GM12892 (cell line): ENCODE results near the gene RUSF1.
"Not testable (repeated sequence)": the region's sequence is repeated elsewhere in the genome, so short reads cannot be mapped to it uniquely, and the experiment has no call there.

Source experiments
- POLR2A ChIP-seq: IDR thresholded peaks from 2 replicates; pipeline ENCODE4 v1.6.1; 2011; ENCODE audit warnings: low read depth, low read length, control low read depth
- POLR2AphosphoS5 ChIP-seq: IDR thresholded peaks from 2 replicates; pipeline ENCODE4 v1.6.1; 2011; ENCODE audit warnings: low read depth, low read length, control low read depth
- TAF1 ChIP-seq: IDR thresholded peaks from 2 replicates; pipeline ENCODE4 v1.6.1; 2011; ENCODE audit warnings: low read depth, mild to moderate bottlenecking, control low read depth, low read length, borderline replicate concordance

GRCh38 chr16:31538243-31538598, 30.0 kb upstream of the RUSF1 start:
- not testable (repeated sequence) for TF ChIP-seq POLR2AphosphoS5, POLR2A, TAF1
